Heart left ventricle (tissue), 16 donors: ENCODE measurements around the gene KCNJ9. TPM values are rescaled to one million over a fixed set of nuclear protein-coding genes. Genes with fewer than 3 reads are reported as not detected.

Experiments used
- ATAC-seq, 4 donors: fragments of 200-7000 bp; cut with Tn5 transposase; one replicate each; pipeline ENCODE4 v1.9.1; 2020 to 2022; ENCODE audit warnings: moderate library complexity in 4 of 4, mild to moderate bottlenecking in 3 of 4, moderate number of reproducible peaks in 1 of 4
- DNase-seq, 5 donors: peaks; one replicate each; pipeline ENCODE4 v3.0.0-alpha.2; 2020
- H3K27ac ChIP-seq, 12 donors: fragments of 200-600 bp; sonication (generic) in 4 of 12; one replicate each; pipeline versions ENCODE4 v1.5.0 to v1.8.0; 2016 to 2022; ENCODE audit warnings: mild to moderate bottlenecking in 2 of 12
- H3K27me3 ChIP-seq, 9 donors: fragments of 200-600 bp; sonication (generic) in 2 of 9; one replicate each; pipeline versions ENCODE4 v1.5.1 to v1.8.0; 2016 to 2022; ENCODE audit warnings: mild to moderate bottlenecking in 3 of 9
- H3K36me3 ChIP-seq, 9 donors: fragments of 200-600 bp; sonication (generic) in 2 of 9; one replicate each; pipeline versions ENCODE4 v1.5.0 to v1.8.0; 2018 to 2022; ENCODE audit warnings: mild to moderate bottlenecking in 2 of 9
- H3K4me1 ChIP-seq, 12 donors: fragments of 200-600 bp; sonication (generic) in 4 of 12; one replicate each; pipeline versions ENCODE4 v1.5.0 to v1.8.0; 2016 to 2022; ENCODE audit warnings: mild to moderate bottlenecking in 3 of 12
- H3K4me3 ChIP-seq, 12 donors: fragments of 200-600 bp; sonication (generic) in 4 of 12; one replicate each; pipeline versions ENCODE4 v1.5.0 to v1.8.0; 2017 to 2022; ENCODE audit warnings: mild to moderate bottlenecking in 9 of 12, moderate library complexity in 4 of 12
- H3K9me3 ChIP-seq, 12 donors: fragments of 200-600 bp; sonication (generic) in 4 of 12; one replicate each; pipeline versions ENCODE4 v1.5.0 to v1.8.0; 2016 to 2022; ENCODE audit warnings: mild to moderate bottlenecking in 1 of 12
- CTCF ChIP-seq, 12 donors: fragments of 200-600 bp; sonication (generic) in 4 of 12; IDR thresholded peaks; one replicate each; pipeline versions ENCODE4 v1.5.0 to v1.8.0; 2018 to 2022; ENCODE audit warnings: antibody characterized with exemption in 12 of 12, mild to moderate bottlenecking in 5 of 12
- POLR2A ChIP-seq, 2 donors: fragments of 450-650 bp; IDR thresholded peaks; one replicate each; pipeline ENCODE4 v1.6.1; 2017; ENCODE audit warnings: antibody characterized with exemption in 2 of 2, mild to moderate bottlenecking in 2 of 2, moderate library complexity in 2 of 2
- WGBS, 4 donors: extraction: QIAGEN DNeasy Blood & Tissue Kit in 2 of 4; methylation state at CpG; one replicate each; pipeline versions ENCODE4 v1.1.5 to v1.1.7; 2013 to 2018; 5-methylcytosine and 5-hydroxymethylcytosine counted together
- intact Hi-C, 10 donors: fragments of 100-400 bp; cut with DNase I; formaldehyde crosslinking; loops; one replicate each; pipeline versions ENCODE4 v1.11.1 to v1.14.2; 2022
- polyA plus RNA-seq, 2 donors: library from polyadenylated mRNA; stranded (reverse); fragments of 200-250 nt; gene quantifications; one replicate each; pipeline ENCODE4 v1.2.3, GENCODE V29; 2013
- total RNA-seq, 9 donors: library from RNA; depleted of rRNA in 2 of 9; stranded (reverse); fragments of >200 nt in 2 of 9; fragmentation: NEBNext Ultra II Directional in 3 of 9; extraction: Animal tissue kit (Norgen Biotek cat#: 25700) in 3 of 9; gene quantifications; one replicate each; pipeline versions ENCODE4 v1.1.0 to v1.2.4, GENCODE V29; 2016 to 2023
- donor health status: ischemic (EF 13 %, LVEDD 7.1; RV severe dilation, severe dysfunction).
- donor health status: healthy with polysubstance abuse.
- donor health status: DM: no; HTN: yes; CAD: no.
- donor health status: DM: no; HTN: no; CAD: no.
- donor health status: ischemic (EF 25% LVEDD 6.9; RV normal size, moderate dysfunction).
- donor health status: ischemic (EF 25% LVEDD 5.7; RV mildly dilated, moderate dysfunction).
- donor health status: healthy.
- donor health status: DM: yes; HTN: yes; CAD: no.
- donor health status: ischemic (EF 35%, LVEDD 5.7; RV mildly dilated, moderate dysfunction).
- donor health status: nonischemic (EF 11% LVEDD 7.7; RV severe dilation, severe dysfunction).
- donor health status: DM: yes; HTN: yes; CAD: no.
- donor health status: PGD.
- donor health status: ischemic (EF 29% LVEDD 5.4; RV normal size, mild dysfunction).
- donor health status: nonischemic (EF 23%, LVEDD 6.1; RV moderate dilation, normal function).

The KCNJ9 gene
- total and polyA plus RNA-seq, 11 donors = 0.06 to 0.29 (median 0.08) TPM; not detected in 8

- WGBS, 4 donors = 92 to 100% (median 95%) methylated on average over 1 to 2 of the region's 2 CpGs
- Histone ChIP-seq H3K9me3 (no peaks in the 10 kb centered on the region), H3K36me3 (peaks cover 0 to 5% (median 0%) of the 10 kb centered on the region in 9 donors), H3K4me1 (peaks cover 7 to 61% (median 35%) of the 10 kb centered on the region in 12 donors), H3K27me3 (no peaks in the 10 kb centered on the region), H3K27ac (peak overlapping the region; percentile 68 to 96 (median 93)), H3K4me3 (peak overlapping the region in 3 of 12 donors; percentile 66 to 91 (median 87))
- DNase-seq (no peak), ATAC-seq (no peak)
- TF ChIP-seq POLR2A (IDR thresholded peaks at IDR 0.05) (no peak), CTCF (IDR thresholded peaks at IDR 0.05) (no peak)
- intact Hi-C loops = loop anchor here (2.0 to 10.0 kb wide), 15 partner anchors 91 to 277 kb away; partner anchors contain the start of genes CASQ1 (in 4 of the 10) and PEX19 (in 1 of the 10)
Measured at GRCh38 chr1:160099716-160100375, 18.5 kb downstream of the KCNJ9 start.

GRCh38 chr1:160101037-160101716 is 19.8 kb downstream of the KCNJ9 start:
- peak; percentile 85 to 90 (median 89) for DNase-seq
- Histone ChIP-seq H3K27me3 (no peaks in the 10 kb centered on the region), H3K4me1 (peaks cover 7 to 64% (median 35%) of the 10 kb centered on the region in 12 donors), H3K27ac (peak overlapping the region in 11 of 12 donors; percentile 34 to 95 (median 72)), H3K4me3 (peak overlapping the region in 1 of 12 donors; percentile 8), H3K9me3 (no peaks in the 10 kb centered on the region), H3K36me3 (no peaks in the 10 kb centered on the region)
- 23 to 31% (median 25%) methylated on average over 11 to 13 of the region's 13 CpGs for WGBS, 4 donors
- intact Hi-C loops = loop anchor here in 9 of 10 donors (1.0 to 10.0 kb wide), 15 partner anchors 90 to 276 kb away; partner anchors contain the start of gene CASQ1 (in 4 of the 9)
- TF ChIP-seq CTCF (IDR thresholded peaks at IDR 0.05) = peak; percentile 77 to 96 (median 90)
- TF ChIP-seq POLR2A (IDR thresholded peaks at IDR 0.05) = no peak
- ATAC-seq = peak; percentile 8 to 59 (median 34)

GRCh38 chr1:160101717-160102522 is 20.6 kb downstream of the KCNJ9 start:
- TF ChIP-seq CTCF (IDR thresholded peaks at IDR 0.05) = no peak
- no peak for TF ChIP-seq POLR2A (IDR thresholded peaks at IDR 0.05)
- no peak for ATAC-seq
- Histone ChIP-seq H3K4me3 (no peak overlapping the region), H3K27ac (peak overlapping the region in 11 of 12 donors; percentile 34 to 95 (median 72)), H3K9me3 (no peaks in the 10 kb centered on the region), H3K27me3 (no peaks in the 10 kb centered on the region), H3K4me1 (peaks cover 7 to 57% (median 35%) of the 10 kb centered on the region in 12 donors), H3K36me3 (no peaks in the 10 kb centered on the region)
- intact Hi-C loops = loop anchor here in 9 of 10 donors (1.0 to 10.0 kb wide), 15 partner anchors 89 to 275 kb away; partner anchors contain the start of gene CASQ1 (in 4 of the 9)
- WGBS, 4 donors = 53 to 63% (median 56%) methylated on average over 9 of the region's 9 CpGs
- DNase-seq = no peak
